NCI-H1930 (cell line): ENCODE measurements around the gene YEATS4.

Experiments used
- DNase-seq, 2 experiments: peaks; one replicate each; lab custom pipeline; 2025; lab: John Stamatoyannopoulos, UW

The YEATS4 gene

GRCh38 chr12:69342421-69342820 lies 17.1 kb upstream of the YEATS4 start:
- no peak for DNase-seq

- DNase-seq, result no peak
Measured at GRCh38 chr12:69343357-69343756, 16.2 kb upstream of the YEATS4 start.

- no peak for DNase-seq
Measured at GRCh38 chr12:69343885-69344612, 15.5 kb upstream of the YEATS4 start.

- DNase-seq, result no peak
Measured at GRCh38 chr12:69345077-69345476, 14.5 kb upstream of the YEATS4 start.

- no peak for DNase-seq
Measured at GRCh38 chr12:69345742-69346141, 13.8 kb upstream of the YEATS4 start.

GRCh38 chr12:69348162-69348938 lies 11.2 kb upstream of the YEATS4 start, which contains the start of gene LYZ:
Gene LYZ (plus strand): TSS chr12:69348381. CDS start chr12:69348409, 28 bp downstream.
- no peak for DNase-seq

- DNase-seq, result no peak
Measured at GRCh38 chr12:69350002-69350626, 9.4 kb upstream of the YEATS4 start.

- DNase-seq, result no peak
Measured at GRCh38 chr12:69350777-69351176, 8.8 kb upstream of the YEATS4 start.

- no peak for DNase-seq
Measured at GRCh38 chr12:69351462-69352236, 7.9 kb upstream of the YEATS4 start.

- no peak for DNase-seq
Measured at GRCh38 chr12:69352904-69353303, 6.6 kb upstream of the YEATS4 start.

- no peak for DNase-seq
Measured at GRCh38 chr12:69354172-69354555, 5.4 kb upstream of the YEATS4 start.

GRCh38 chr12:69354556-69355187 lies 4.9 kb upstream of the YEATS4 start:
- DNase-seq, result no peak

- no peak for DNase-seq
Measured at GRCh38 chr12:69355363-69356028, 4.0 kb upstream of the YEATS4 start.

GRCh38 chr12:69360348-69360672 lies 767 bp downstream of the YEATS4 start:
- no peak for DNase-seq

GRCh38 chr12:69366796-69367195 lies 7.3 kb downstream of the YEATS4 start:
- DNase-seq, result no peak

- DNase-seq, result no peak
Measured at GRCh38 chr12:69368171-69368570, 8.6 kb downstream of the YEATS4 start.

GRCh38 chr12:69383074-69383473 lies 23.5 kb downstream of the YEATS4 start:
- DNase-seq, result no peak

- DNase-seq, result no peak
Measured at GRCh38 chr12:69385038-69385437, 25.5 kb downstream of the YEATS4 start.

- DNase-seq, result no peak
Measured at GRCh38 chr12:69386921-69387320, 27.4 kb downstream of the YEATS4 start.

GRCh38 chr12:69388371-69388770 lies 28.8 kb downstream of the YEATS4 start:
- DNase-seq, result no peak

- DNase-seq, result no peak
Measured at GRCh38 chr12:69389831-69390230, 30.3 kb downstream of the YEATS4 start.
